GM23338 (cell line): Measurements from ENCODE around the gene NR2C2. TPM values are rescaled to one million over a fixed set of nuclear protein-coding genes. Genes with fewer than 3 reads are reported as not detected.

Source experiments
- ATAC-seq: fragments of 200-7000 bp; cut with Tn5 transposase; 3 replicates; pipeline ENCODE4 v1.9.1; 2020
- DNase-seq: peaks from one replicate; pipeline ENCODE4 v3.0.0-alpha.2; 2015; ENCODE audit warnings: low spot score
- H2AFZ ChIP-seq: fragments of 200-600 bp; sonication (generic); 2 replicates; pipeline ENCODE4 v1.8.0; 2016; ENCODE audit warnings: antibody characterized with exemption, mild to moderate bottlenecking, moderate library complexity
- H3F3A ChIP-seq: fragments of 200-600 bp; sonication (generic); replicated peaks from 2 replicates; pipeline ENCODE4 v1.8.0; 2017; ENCODE audit warnings: antibody characterized with exemption, mixed run types, low read depth
- H3K27ac ChIP-seq: fragments of 200-600 bp; sonication (generic); 2 replicates; pipeline ENCODE4 v1.6.1; 2016; ENCODE audit warnings: low read depth
- H3K27me3 ChIP-seq: fragments of 200-600 bp; sonication (generic); 2 replicates; pipeline ENCODE4 v1.8.0; 2016; ENCODE audit warnings: mild to moderate bottlenecking, mixed run types, moderate library complexity; ENCODE audit not compliant: insufficient read depth
- H3K36me3 ChIP-seq: fragments of 200-600 bp; sonication (generic); 2 replicates; pipeline ENCODE4 v1.8.0; 2016; ENCODE audit warnings: mild to moderate bottlenecking; ENCODE audit not compliant: insufficient read depth
- H3K4me1 ChIP-seq: fragments of 200-600 bp; sonication (generic); 2 replicates; pipeline ENCODE4 v1.8.0; 2016; ENCODE audit warnings: mild to moderate bottlenecking, moderate library complexity; ENCODE audit not compliant: insufficient read depth
- H3K4me2 ChIP-seq: fragments of 200-600 bp; sonication (generic); 2 replicates; pipeline ENCODE4 v1.7.1; 2017; ENCODE audit warnings: mixed run types
- H3K4me3 ChIP-seq: fragments of 200-600 bp; sonication (generic); 2 replicates; pipeline ENCODE4 v1.6.1; 2016; ENCODE audit warnings: mixed run types
- H3K79me2 ChIP-seq: fragments of 200-600 bp; sonication (generic); replicated peaks from 2 replicates; pipeline ENCODE4 v1.8.0; 2017; ENCODE audit warnings: mild to moderate bottlenecking; ENCODE audit not compliant: insufficient read depth
- H3K9me2 ChIP-seq: fragments of 200-600 bp; sonication (generic); 2 replicates; pipeline ENCODE4 v1.8.0; 2017; ENCODE audit not compliant: insufficient read depth
- H4K20me1 ChIP-seq: fragments of 200-600 bp; sonication (generic); replicated peaks from 2 replicates; pipeline ENCODE4 v1.8.0; 2017; ENCODE audit warnings: mild to moderate bottlenecking; ENCODE audit not compliant: insufficient read depth
- H3K27ac Mint-ChIP-seq: 2 replicates; pipeline ENCODE4 v1.8.0; 2020; ENCODE audit warnings: inconsistent platforms, mild to moderate bottlenecking, moderate library complexity, mixed read lengths
- H3K27me3 Mint-ChIP-seq: 3 replicates; pipeline ENCODE4 v1.8.0; 2022; ENCODE audit warnings: low read depth, mild to moderate bottlenecking, moderate library complexity, mixed read lengths, inconsistent platforms; ENCODE audit not compliant: insufficient read depth, poor library complexity
- H3K36me3 Mint-ChIP-seq: 3 replicates; pipeline ENCODE4 v1.8.0; 2021; ENCODE audit warnings: low read depth, mild to moderate bottlenecking, inconsistent platforms, moderate library complexity, mixed read lengths
- H3K4me1 Mint-ChIP-seq: 3 replicates; pipeline ENCODE4 v1.8.0; 2020; ENCODE audit warnings: mild to moderate bottlenecking, inconsistent platforms, mixed read lengths
- H3K4me3 Mint-ChIP-seq: 3 replicates; pipeline ENCODE4 v1.8.0; 2021; ENCODE audit warnings: moderate library complexity, mild to moderate bottlenecking, inconsistent platforms, mixed read lengths
- H3K9me3 Mint-ChIP-seq: 3 replicates; pipeline ENCODE4 v1.8.0; 2020; ENCODE audit warnings: moderate library complexity, mild to moderate bottlenecking, inconsistent platforms, mixed read lengths
- CREB1 ChIP-seq: fragments of 250-450 bp; sonication (Bioruptor Pico); IDR thresholded peaks from 2 replicates; pipeline ENCODE4 v1.5.0; 2020; ENCODE audit warnings: low read depth, mild to moderate bottlenecking, moderate library complexity
- EZH2 ChIP-seq: fragments of 200-600 bp; sonication (generic); IDR thresholded peaks from one replicate; pipeline ENCODE4 v1.8.0; 2017; ENCODE audit warnings: antibody characterized with exemption, mild to moderate bottlenecking, low read depth; ENCODE audit not compliant: unreplicated experiment
- EZH2phosphoT487 ChIP-seq: fragments of 200-600 bp; sonication (generic); IDR thresholded peaks from one replicate; pipeline ENCODE4 v1.8.1; 2018; ENCODE audit warnings: antibody characterized with exemption; ENCODE audit not compliant: unreplicated experiment
- JUNB ChIP-seq: IDR thresholded peaks from one replicate; pipeline ENCODE4 v1.6.1; 2016; ENCODE audit warnings: antibody characterized with exemption; ENCODE audit not compliant: unreplicated experiment
- NANOG ChIP-seq: IDR thresholded peaks from 2 replicates; pipeline ENCODE4 v1.6.1; 2016; ENCODE audit warnings: antibody characterized with exemption, borderline replicate concordance
- POLR2AphosphoS5 ChIP-seq: IDR thresholded peaks from 2 replicates; pipeline ENCODE4 v1.6.1; 2016; ENCODE audit warnings: antibody characterized with exemption, low read depth
- STAT1 ChIP-seq: IDR thresholded peaks from one replicate; pipeline ENCODE4 v1.6.1; 2016; ENCODE audit warnings: antibody characterized with exemption; ENCODE audit not compliant: unreplicated experiment
- ZNF114 ChIP-seq: fragments of 250-450 bp; sonication (Bioruptor Pico); IDR thresholded peaks from 2 replicates; pipeline ENCODE4 v1.5.0; 2020; ENCODE audit warnings: mild to moderate bottlenecking, moderate library complexity
- ZNF331 ChIP-seq: fragments of 250-450 bp; sonication (Bioruptor Pico); IDR thresholded peaks from 2 replicates; pipeline ENCODE4 v1.5.0; 2020; ENCODE audit warnings: low read depth, mild to moderate bottlenecking, moderate library complexity
- polyA plus RNA-seq: library from polyadenylated mRNA; unstranded; fragments of >200 nt; fragmentation: Nextera tagmentation; extraction: Ambion mirVana; gene quantifications from 2 replicates; pipeline ENCODE4 v1.2.1, GENCODE V29; 2016
- total RNA-seq: library from RNA; depleted of rRNA; stranded (reverse); fragments of >200 nt; shearing (Covaris generic); gene quantifications from 2 replicates; pipeline ENCODE4 v1.2.3, GENCODE V29; 2014
- TF ChIP-seq, protein P1 (sequence below): fragments of 250-450 bp; sonication (Bioruptor Pico); IDR thresholded peaks from 2 replicates; pipeline ENCODE4 v1.5.0; 2020; ENCODE audit warnings: mild to moderate bottlenecking, moderate library complexity
- TF ChIP-seq, protein P2 (sequence below), 2 experiments: fragments of 200-600 bp in 1 of 2; sonication (generic) in 1 of 2; conservative IDR thresholded peaks; 2 replicates each; pipeline versions ENCODE4 v1.5.1 to v1.6.1; 2016 to 2017; ENCODE audit warnings: antibody characterized with exemption in 2 of 2, low read depth in 2 of 2, mild to moderate bottlenecking in 2 of 2, moderate library complexity in 1 of 2
- TF ChIP-seq, protein P3 (sequence below): IDR thresholded peaks from 2 replicates; pipeline ENCODE4 v1.6.1; 2016; ENCODE audit warnings: antibody characterized with exemption
- TF ChIP-seq, protein P4 (sequence below): IDR thresholded peaks from one replicate; pipeline ENCODE4 v1.6.1; 2018; ENCODE audit warnings: antibody characterized with exemption; ENCODE audit not compliant: unreplicated experiment

NR2C2 gene
- total and polyA plus RNA-seq, 2 experiments from 2014 or later: 12.0 to 57.2 TPM

DNA sequence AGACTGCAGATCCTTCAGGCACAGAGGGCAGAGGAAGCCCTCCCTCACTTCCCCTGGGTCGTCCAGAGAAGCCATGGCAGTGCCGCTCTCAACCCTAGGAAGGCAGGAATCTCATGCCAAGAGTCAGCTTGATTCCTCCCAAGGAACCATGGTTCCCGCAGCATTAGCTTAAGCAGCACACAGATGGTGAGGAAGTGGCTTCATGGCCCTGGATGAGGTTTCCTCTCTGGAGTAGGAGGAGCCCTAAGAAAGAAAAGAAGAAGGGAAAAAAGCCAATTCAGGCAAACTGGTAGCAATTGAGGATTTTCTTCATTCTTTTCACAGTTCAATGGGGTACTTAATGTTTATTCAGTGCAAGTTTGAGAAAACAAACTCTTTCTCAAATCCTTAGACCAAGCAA lies 148.7 kb downstream of the NR2C2 start:
- no peaks in the 10 kb centered on the region for H3F3A ChIP-seq
- Mint-ChIP-seq H3K9me3 (no peaks in the 10 kb centered on the region), H3K27ac (no peak overlapping the region), H3K4me1 (peaks cover 7% of the 10 kb centered on the region; the same call in 2 of the 3 replicates), H3K27me3 (peaks cover 3% of the 10 kb centered on the region), H3K4me3 (no peak overlapping the region), H3K36me3 (peaks cover 7% of the 10 kb centered on the region; the same call in 2 of the 3 replicates)
- H3K36me3 ChIP-seq: peaks cover 7% of the 10 kb centered on the region; the same call in 1 of the 2 replicates
- TF ChIP-seq EZH2phosphoT487 (no peak), ZNF331 (CRISPR knock-in tag) (no peak), ZNF114 (CRISPR knock-in tag) (no peak), EZH2 (no peak), POLR2AphosphoS5 (no peak), STAT1 (no peak), NANOG (no peak), JUNB (no peak), CREB1 (CRISPR knock-in tag) (no peak)
- TF ChIP-seq, protein P1, sequence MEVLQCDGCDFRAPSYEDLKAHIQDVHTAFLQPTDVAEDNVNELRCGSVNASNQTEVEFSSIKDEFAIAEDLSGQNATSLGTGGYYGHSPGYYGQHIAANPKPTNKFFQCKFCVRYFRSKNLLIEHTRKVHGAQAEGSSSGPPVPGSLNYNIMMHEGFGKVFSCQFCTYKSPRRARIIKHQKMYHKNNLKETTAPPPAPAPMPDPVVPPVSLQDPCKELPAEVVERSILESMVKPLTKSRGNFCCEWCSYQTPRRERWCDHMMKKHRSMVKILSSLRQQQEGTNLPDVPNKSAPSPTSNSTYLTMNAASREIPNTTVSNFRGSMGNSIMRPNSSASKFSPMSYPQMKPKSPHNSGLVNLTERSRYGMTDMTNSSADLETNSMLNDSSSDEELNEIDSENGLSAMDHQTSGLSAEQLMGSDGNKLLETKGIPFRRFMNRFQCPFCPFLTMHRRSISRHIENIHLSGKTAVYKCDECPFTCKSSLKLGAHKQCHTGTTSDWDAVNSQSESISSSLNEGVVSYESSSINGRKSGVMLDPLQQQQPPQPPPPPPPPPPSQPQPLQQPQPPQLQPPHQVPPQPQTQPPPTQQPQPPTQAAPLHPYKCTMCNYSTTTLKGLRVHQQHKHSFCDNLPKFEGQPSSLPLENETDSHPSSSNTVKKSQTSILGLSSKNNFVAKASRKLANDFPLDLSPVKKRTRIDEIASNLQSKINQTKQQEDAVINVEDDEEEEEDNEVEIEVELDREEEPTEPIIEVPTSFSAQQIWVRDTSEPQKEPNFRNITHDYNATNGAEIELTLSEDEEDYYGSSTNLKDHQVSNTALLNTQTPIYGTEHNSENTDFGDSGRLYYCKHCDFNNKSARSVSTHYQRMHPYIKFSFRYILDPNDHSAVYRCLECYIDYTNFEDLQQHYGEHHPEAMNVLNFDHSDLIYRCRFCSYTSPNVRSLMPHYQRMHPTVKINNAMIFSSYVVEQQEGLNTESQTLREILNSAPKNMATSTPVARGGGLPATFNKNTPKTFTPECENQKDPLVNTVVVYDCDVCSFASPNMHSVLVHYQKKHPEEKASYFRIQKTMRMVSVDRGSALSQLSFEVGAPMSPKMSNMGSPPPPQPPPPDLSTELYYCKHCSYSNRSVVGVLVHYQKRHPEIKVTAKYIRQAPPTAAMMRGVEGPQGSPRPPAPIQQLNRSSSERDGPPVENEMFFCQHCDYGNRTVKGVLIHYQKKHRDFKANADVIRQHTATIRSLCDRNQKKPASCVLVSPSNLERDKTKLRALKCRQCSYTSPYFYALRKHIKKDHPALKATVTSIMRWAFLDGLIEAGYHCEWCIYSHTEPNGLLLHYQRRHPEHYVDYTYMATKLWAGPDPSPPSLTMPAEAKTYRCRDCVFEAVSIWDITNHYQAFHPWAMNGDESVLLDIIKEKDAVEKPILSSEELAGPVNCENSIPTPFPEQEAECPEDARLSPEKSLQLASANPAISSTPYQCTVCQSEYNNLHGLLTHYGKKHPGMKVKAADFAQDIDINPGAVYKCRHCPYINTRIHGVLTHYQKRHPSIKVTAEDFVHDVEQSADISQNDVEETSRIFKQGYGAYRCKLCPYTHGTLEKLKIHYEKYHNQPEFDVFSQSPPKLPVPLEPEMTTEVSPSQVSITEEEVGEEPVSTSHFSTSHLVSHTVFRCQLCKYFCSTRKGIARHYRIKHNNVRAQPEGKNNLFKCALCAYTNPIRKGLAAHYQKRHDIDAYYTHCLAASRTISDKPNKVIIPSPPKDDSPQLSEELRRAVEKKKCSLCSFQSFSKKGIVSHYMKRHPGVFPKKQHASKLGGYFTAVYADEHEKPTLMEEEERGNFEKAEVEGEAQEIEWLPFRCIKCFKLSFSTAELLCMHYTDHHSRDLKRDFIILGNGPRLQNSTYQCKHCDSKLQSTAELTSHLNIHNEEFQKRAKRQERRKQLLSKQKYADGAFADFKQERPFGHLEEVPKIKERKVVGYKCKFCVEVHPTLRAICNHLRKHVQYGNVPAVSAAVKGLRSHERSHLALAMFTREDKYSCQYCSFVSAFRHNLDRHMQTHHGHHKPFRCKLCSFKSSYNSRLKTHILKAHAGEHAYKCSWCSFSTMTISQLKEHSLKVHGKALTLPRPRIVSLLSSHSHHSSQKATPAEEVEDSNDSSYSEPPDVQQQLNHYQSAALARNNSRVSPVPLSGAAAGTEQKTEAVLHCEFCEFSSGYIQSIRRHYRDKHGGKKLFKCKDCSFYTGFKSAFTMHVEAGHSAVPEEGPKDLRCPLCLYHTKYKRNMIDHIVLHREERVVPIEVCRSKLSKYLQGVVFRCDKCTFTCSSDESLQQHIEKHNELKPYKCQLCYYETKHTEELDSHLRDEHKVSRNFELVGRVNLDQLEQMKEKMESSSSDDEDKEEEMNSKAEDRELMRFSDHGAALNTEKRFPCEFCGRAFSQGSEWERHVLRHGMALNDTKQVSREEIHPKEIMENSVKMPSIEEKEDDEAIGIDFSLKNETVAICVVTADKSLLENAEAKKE (CRISPR knock-in tag): no peak
- TF ChIP-seq, protein P2, sequence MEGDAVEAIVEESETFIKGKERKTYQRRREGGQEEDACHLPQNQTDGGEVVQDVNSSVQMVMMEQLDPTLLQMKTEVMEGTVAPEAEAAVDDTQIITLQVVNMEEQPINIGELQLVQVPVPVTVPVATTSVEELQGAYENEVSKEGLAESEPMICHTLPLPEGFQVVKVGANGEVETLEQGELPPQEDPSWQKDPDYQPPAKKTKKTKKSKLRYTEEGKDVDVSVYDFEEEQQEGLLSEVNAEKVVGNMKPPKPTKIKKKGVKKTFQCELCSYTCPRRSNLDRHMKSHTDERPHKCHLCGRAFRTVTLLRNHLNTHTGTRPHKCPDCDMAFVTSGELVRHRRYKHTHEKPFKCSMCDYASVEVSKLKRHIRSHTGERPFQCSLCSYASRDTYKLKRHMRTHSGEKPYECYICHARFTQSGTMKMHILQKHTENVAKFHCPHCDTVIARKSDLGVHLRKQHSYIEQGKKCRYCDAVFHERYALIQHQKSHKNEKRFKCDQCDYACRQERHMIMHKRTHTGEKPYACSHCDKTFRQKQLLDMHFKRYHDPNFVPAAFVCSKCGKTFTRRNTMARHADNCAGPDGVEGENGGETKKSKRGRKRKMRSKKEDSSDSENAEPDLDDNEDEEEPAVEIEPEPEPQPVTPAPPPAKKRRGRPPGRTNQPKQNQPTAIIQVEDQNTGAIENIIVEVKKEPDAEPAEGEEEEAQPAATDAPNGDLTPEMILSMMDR (conservative IDR thresholded peaks at IDR 0.05; ENCODE audit: low read depth in 2 of 2): no peak
- TF ChIP-seq, protein P3, sequence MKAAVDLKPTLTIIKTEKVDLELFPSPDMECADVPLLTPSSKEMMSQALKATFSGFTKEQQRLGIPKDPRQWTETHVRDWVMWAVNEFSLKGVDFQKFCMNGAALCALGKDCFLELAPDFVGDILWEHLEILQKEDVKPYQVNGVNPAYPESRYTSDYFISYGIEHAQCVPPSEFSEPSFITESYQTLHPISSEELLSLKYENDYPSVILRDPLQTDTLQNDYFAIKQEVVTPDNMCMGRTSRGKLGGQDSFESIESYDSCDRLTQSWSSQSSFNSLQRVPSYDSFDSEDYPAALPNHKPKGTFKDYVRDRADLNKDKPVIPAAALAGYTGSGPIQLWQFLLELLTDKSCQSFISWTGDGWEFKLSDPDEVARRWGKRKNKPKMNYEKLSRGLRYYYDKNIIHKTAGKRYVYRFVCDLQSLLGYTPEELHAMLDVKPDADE: no peak
- TF ChIP-seq, protein P4, sequence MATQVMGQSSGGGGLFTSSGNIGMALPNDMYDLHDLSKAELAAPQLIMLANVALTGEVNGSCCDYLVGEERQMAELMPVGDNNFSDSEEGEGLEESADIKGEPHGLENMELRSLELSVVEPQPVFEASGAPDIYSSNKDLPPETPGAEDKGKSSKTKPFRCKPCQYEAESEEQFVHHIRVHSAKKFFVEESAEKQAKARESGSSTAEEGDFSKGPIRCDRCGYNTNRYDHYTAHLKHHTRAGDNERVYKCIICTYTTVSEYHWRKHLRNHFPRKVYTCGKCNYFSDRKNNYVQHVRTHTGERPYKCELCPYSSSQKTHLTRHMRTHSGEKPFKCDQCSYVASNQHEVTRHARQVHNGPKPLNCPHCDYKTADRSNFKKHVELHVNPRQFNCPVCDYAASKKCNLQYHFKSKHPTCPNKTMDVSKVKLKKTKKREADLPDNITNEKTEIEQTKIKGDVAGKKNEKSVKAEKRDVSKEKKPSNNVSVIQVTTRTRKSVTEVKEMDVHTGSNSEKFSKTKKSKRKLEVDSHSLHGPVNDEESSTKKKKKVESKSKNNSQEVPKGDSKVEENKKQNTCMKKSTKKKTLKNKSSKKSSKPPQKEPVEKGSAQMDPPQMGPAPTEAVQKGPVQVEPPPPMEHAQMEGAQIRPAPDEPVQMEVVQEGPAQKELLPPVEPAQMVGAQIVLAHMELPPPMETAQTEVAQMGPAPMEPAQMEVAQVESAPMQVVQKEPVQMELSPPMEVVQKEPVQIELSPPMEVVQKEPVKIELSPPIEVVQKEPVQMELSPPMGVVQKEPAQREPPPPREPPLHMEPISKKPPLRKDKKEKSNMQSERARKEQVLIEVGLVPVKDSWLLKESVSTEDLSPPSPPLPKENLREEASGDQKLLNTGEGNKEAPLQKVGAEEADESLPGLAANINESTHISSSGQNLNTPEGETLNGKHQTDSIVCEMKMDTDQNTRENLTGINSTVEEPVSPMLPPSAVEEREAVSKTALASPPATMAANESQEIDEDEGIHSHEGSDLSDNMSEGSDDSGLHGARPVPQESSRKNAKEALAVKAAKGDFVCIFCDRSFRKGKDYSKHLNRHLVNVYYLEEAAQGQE: no peak
- H3K27me3 ChIP-seq: no peaks in the 10 kb centered on the region
- DNase-seq (no peak), ATAC-seq (no peak)
- H4K20me1 ChIP-seq: no peaks in the 10 kb centered on the region; the same call in 1 of the 2 replicates
- no peak overlapping the region for H3K4me3 ChIP-seq
- no peaks in the 10 kb centered on the region for H3K4me1 ChIP-seq
- H2AFZ ChIP-seq: no peak overlapping the region
- no peaks in the 10 kb centered on the region for H3K9me2 ChIP-seq
- peaks cover 19% of the 10 kb centered on the region for H3K79me2 ChIP-seq
- no peak overlapping the region for H3K27ac ChIP-seq
- H3K4me2 ChIP-seq: no peak overlapping the region
